Uterus (tissue), 2 donors: ENCODE results near the gene RCAN2.

Experiments
- POLR2A ChIP-seq, 2 donors: fragments of 450-650 bp; IDR thresholded peaks; one replicate each; pipeline ENCODE4 v1.6.1; 2016; ENCODE audit warnings: antibody characterized with exemption in 2 of 2, mild to moderate bottlenecking in 1 of 2, moderate library complexity in 1 of 2
- TF ChIP-seq, protein P1 (sequence below), 4 experiments: fragments of 200-600 bp in 2 of 4; fragments of 450-650 bp in 2 of 4; sonication (generic) in 2 of 4; IDR thresholded peaks; one replicate each; pipeline ENCODE4 v1.5.1; 2016 to 2019; ENCODE audit warnings: antibody characterized with exemption in 4 of 4, mild to moderate bottlenecking in 2 of 4, moderate library complexity in 1 of 4

DNA sequence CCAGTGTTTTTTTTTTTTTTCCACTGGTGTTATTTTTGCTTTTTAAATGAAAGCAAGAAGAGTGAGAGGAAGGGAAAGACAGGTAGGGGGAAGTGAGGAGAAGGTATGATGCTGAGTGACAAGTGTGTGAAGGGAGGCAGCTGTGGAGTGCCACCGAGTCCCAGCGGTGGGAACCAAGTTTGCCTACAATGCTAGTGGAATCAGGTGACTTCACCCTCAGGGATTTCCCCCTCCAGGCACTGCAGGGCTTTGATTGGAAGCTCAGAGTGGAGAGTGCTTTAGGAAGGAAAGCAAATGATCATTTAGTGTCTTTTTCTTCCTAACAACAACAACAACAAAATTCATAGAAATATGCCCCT, 200.0 kb downstream of the RCAN2 start:
- no peak for TF ChIP-seq POLR2A (IDR thresholded peaks at IDR 0.05)
- TF ChIP-seq, protein P1, sequence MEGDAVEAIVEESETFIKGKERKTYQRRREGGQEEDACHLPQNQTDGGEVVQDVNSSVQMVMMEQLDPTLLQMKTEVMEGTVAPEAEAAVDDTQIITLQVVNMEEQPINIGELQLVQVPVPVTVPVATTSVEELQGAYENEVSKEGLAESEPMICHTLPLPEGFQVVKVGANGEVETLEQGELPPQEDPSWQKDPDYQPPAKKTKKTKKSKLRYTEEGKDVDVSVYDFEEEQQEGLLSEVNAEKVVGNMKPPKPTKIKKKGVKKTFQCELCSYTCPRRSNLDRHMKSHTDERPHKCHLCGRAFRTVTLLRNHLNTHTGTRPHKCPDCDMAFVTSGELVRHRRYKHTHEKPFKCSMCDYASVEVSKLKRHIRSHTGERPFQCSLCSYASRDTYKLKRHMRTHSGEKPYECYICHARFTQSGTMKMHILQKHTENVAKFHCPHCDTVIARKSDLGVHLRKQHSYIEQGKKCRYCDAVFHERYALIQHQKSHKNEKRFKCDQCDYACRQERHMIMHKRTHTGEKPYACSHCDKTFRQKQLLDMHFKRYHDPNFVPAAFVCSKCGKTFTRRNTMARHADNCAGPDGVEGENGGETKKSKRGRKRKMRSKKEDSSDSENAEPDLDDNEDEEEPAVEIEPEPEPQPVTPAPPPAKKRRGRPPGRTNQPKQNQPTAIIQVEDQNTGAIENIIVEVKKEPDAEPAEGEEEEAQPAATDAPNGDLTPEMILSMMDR (IDR thresholded peaks at IDR 0.05): no peak
